ENCODE data around the gene GPSM1. TPM values are rescaled to one million over a fixed set of nuclear protein-coding genes. Genes with fewer than 3 reads are reported as not detected.

The GPSM1 gene
- total RNA-seq, 1 experiment from 2014 or later, result 14.2 TPM

GRCh38 chr9:136364942-136365774 lies 37.8 kb downstream of the GPSM1 start:
- H3K9me3 Mint-ChIP-seq, result no peaks in the 10 kb centered on the region
- ChIA-PET CTCF (interaction anchor here (1.1 to 3.8 kb wide), 6 partner anchors 9 to 87 kb away, joined by 3 to 41 read pairs (median 11); partner anchors contain the start of gene CARD9), POLR2A (no interaction called here)
- H3K27me3 Mint-ChIP-seq (ENCODE audit: low read depth), result no peaks in the 10 kb centered on the region
- TF ChIP-seq TEAD4 (CRISPR knock-in tag; IDR thresholded peaks at IDR 0.05) (no peak), SP1 (CRISPR knock-in tag; conservative IDR thresholded peaks at IDR 0.05) (no peak)
- H3K36me3 Mint-ChIP-seq, result no peaks in the 10 kb centered on the region
- DNase-seq (ENCODE audit: low spot score), result no peak
- no peak overlapping the region; the same call in 1 of the 2 replicates for H3K4me3 Mint-ChIP-seq
- H3K27ac Mint-ChIP-seq, result no peak overlapping the region
- no peak for ATAC-seq
- H3K4me1 Mint-ChIP-seq, result peaks cover 5% of the 10 kb centered on the region

GRCh38 chr9:136365775-136366222 lies 38.5 kb downstream of the GPSM1 start:
- Mint-ChIP-seq H3K4me3 (no peak overlapping the region), H3K36me3 (no peaks in the 10 kb centered on the region), H3K27ac (no peak overlapping the region), H3K9me3 (no peaks in the 10 kb centered on the region), H3K4me1 (peaks cover 5% of the 10 kb centered on the region), H3K27me3 (ENCODE audit: low read depth) (no peaks in the 10 kb centered on the region)
- DNase-seq (ENCODE audit: low spot score), result no peak
- no peak for ATAC-seq
- no peak for TF ChIP-seq MXD4 (CRISPR knock-in tag; IDR thresholded peaks at IDR 0.05; ENCODE audit: borderline replicate concordance)
- TF ChIP-seq ZNF138 (CRISPR knock-in tag; conservative IDR thresholded peaks at IDR 0.05), result no peak
- no peak for TF ChIP-seq MYBL2 (CRISPR knock-in tag; IDR thresholded peaks at IDR 0.05)
- no peak for TF ChIP-seq ERG (CRISPR knock-in tag; IDR thresholded peaks at IDR 0.05)
- POLR2A ChIA-PET, result interaction anchor here (1.0 kb wide), 1 partner anchor 38 kb away, joined by 3 read pairs; no protein-coding TSS in a partner anchor
- CTCF ChIA-PET, result interaction anchor here (1.0 to 3.8 kb wide), 6 partner anchors 8 to 41 kb away, joined by 3 to 14 read pairs (median 8); partner anchors contain the start of gene CARD9

- Mint-ChIP-seq H3K27me3 (ENCODE audit: low read depth) (no peaks in the 10 kb centered on the region), H3K27ac (no peak overlapping the region), H3K36me3 (no peaks in the 10 kb centered on the region), H3K4me1 (peaks cover 5% of the 10 kb centered on the region), H3K9me3 (no peaks in the 10 kb centered on the region), H3K4me3 (no peak overlapping the region)
- DNase-seq (ENCODE audit: low spot score) (no peak), ATAC-seq (no peak)
- ChIA-PET POLR2A (interaction anchor here (1.0 kb wide), 1 partner anchor 39 kb away, joined by 3 read pairs; no protein-coding TSS in a partner anchor), CTCF (interaction anchor here (0.6 to 2.5 kb wide), 5 partner anchors 25 to 79 kb away, joined by 3 to 8 read pairs (median 8); no protein-coding TSS in a partner anchor)
- TF ChIP-seq OVOL2 (CRISPR knock-in tag; IDR thresholded peaks at IDR 0.05; ENCODE audit: borderline replicate concordance), result no peak
- TF ChIP-seq ZBTB21 (CRISPR knock-in tag; IDR thresholded peaks at IDR 0.05; ENCODE audit: borderline replicate concordance), result no peak
- TF ChIP-seq ARID4B (CRISPR knock-in tag; IDR thresholded peaks at IDR 0.05; ENCODE audit: borderline replicate concordance), result no peak
- no peak for TF ChIP-seq KAT7 (CRISPR knock-in tag; IDR thresholded peaks at IDR 0.05; ENCODE audit: borderline replicate concordance)
- TF ChIP-seq NR1H2 (CRISPR knock-in tag; IDR thresholded peaks at IDR 0.05), result no peak
- no peak for TF ChIP-seq E2F4 (CRISPR knock-in tag; IDR thresholded peaks at IDR 0.05; ENCODE audit: borderline replicate concordance, low read depth)
- no peak for TF ChIP-seq RORB (CRISPR knock-in tag; IDR thresholded peaks at IDR 0.05)
- TF ChIP-seq ZNF138 (CRISPR knock-in tag; conservative IDR thresholded peaks at IDR 0.05), result no peak
- TF ChIP-seq SP1 (CRISPR knock-in tag; conservative IDR thresholded peaks at IDR 0.05), result no peak
- TF ChIP-seq MAX (CRISPR knock-in tag; IDR thresholded peaks at IDR 0.05), result no peak
- TF ChIP-seq NFYB (CRISPR knock-in tag; conservative IDR thresholded peaks at IDR 0.05; ENCODE audit: low read depth), result no peak
- TF ChIP-seq USF2 (CRISPR knock-in tag; IDR thresholded peaks at IDR 0.05), result no peak
- no peak for TF ChIP-seq CBFB (CRISPR knock-in tag; IDR thresholded peaks at IDR 0.05; ENCODE audit: low read depth)
- TF ChIP-seq ZSCAN18 (CRISPR knock-in tag; IDR thresholded peaks at IDR 0.05), result no peak
- TF ChIP-seq ATF1 (CRISPR knock-in tag; IDR thresholded peaks at IDR 0.05), result no peak
- TF ChIP-seq ZNF396 (CRISPR knock-in tag; IDR thresholded peaks at IDR 0.05; ENCODE audit: borderline replicate concordance), result no peak
- no peak for TF ChIP-seq HMGA2 (CRISPR knock-in tag; IDR thresholded peaks at IDR 0.05)
These were observed 39.5 kb downstream of the GPSM1 start for GRCh38 chr9:136366826-136367225.

Measured in WTC11 (cell line).